H9 (cell line): ENCODE data around the gene TOMM40L. TPM values are rescaled to one million over a fixed set of nuclear protein-coding genes. Genes with fewer than 3 reads are reported as not detected.

Experiments used
- DNase-seq: peaks from one replicate; pipeline ENCODE4 v3.0.0-alpha.2; 2017
- H2AFZ ChIP-seq: one replicate; pipeline ENCODE4 v1.6.1; 2013; ENCODE audit warnings: mild to moderate bottlenecking, low read length, control low read depth, moderate library complexity
- H2AK5ac ChIP-seq: 2 replicates; pipeline ENCODE4 v1.6.1; 2013; ENCODE audit warnings: low read length, control low read depth, mixed read lengths; ENCODE audit not compliant: insufficient read length
- H2BK120ac ChIP-seq: one replicate; pipeline ENCODE4 v1.6.1; 2013; ENCODE audit warnings: low read depth, mild to moderate bottlenecking, low read length, control low read depth, inconsistent platforms; ENCODE audit not compliant: poor library complexity, severe bottlenecking
- H2BK12ac ChIP-seq: 2 replicates; pipeline ENCODE4 v1.6.1; 2013; ENCODE audit warnings: low read length, control low read depth, mixed read lengths, low read depth; ENCODE audit not compliant: insufficient read length
- H2BK15ac ChIP-seq: 2 replicates; pipeline ENCODE4 v1.6.1; 2013; ENCODE audit warnings: low read depth, low read length, control low read depth
- H2BK20ac ChIP-seq: one replicate; pipeline ENCODE4 v1.6.1; 2013; ENCODE audit warnings: low read depth, mild to moderate bottlenecking, low read length, control low read depth, inconsistent platforms; ENCODE audit not compliant: poor library complexity, severe bottlenecking
- H2BK5ac ChIP-seq: 2 replicates; pipeline ENCODE4 v1.6.1; 2013; ENCODE audit warnings: low read length, control low read depth, mixed read lengths; ENCODE audit not compliant: insufficient read length
- H3K14ac ChIP-seq: 2 replicates; pipeline ENCODE4 v1.6.1; 2013; ENCODE audit warnings: low read length, control low read depth; ENCODE audit not compliant: insufficient read depth
- H3K18ac ChIP-seq: 2 replicates; pipeline ENCODE4 v1.6.1; 2013; ENCODE audit warnings: low read depth, mild to moderate bottlenecking, mixed read lengths, low read length, control low read depth; ENCODE audit not compliant: insufficient read length
- H3K23ac ChIP-seq: 2 replicates; pipeline ENCODE4 v1.6.1; 2013; ENCODE audit warnings: low read length, control low read depth, mixed read lengths, low read depth; ENCODE audit not compliant: insufficient read length
- H3K23me2 ChIP-seq: 2 replicates; pipeline ENCODE4 v1.6.1; 2013; ENCODE audit warnings: low read depth, mild to moderate bottlenecking, mixed read lengths, low read length, control low read depth; ENCODE audit not compliant: insufficient read length, poor library complexity, severe bottlenecking
- H3K27ac ChIP-seq: 2 replicates; pipeline ENCODE4 v1.5.1; 2013; ENCODE audit warnings: low read length, control low read depth, mixed read lengths, low read depth; ENCODE audit not compliant: insufficient read length
- H3K27me3 ChIP-seq: 2 replicates; pipeline ENCODE4 v1.6.1; 2013; ENCODE audit warnings: low read length, control low read depth, inconsistent platforms; ENCODE audit not compliant: insufficient read depth
- H3K4ac ChIP-seq: 2 replicates; pipeline ENCODE4 v1.6.1; 2013; ENCODE audit warnings: low read depth, mild to moderate bottlenecking, control low read depth, inconsistent platforms, low read length, moderate library complexity
- H3K4me1 ChIP-seq: 2 replicates; pipeline ENCODE4 v1.6.1; 2013; ENCODE audit warnings: low read length, control low read depth, inconsistent platforms; ENCODE audit not compliant: insufficient read depth
- H3K4me2 ChIP-seq: 2 replicates; pipeline ENCODE4 v1.6.1; 2013; ENCODE audit warnings: low read length, control low read depth, mixed read lengths; ENCODE audit not compliant: insufficient read length, insufficient read depth
- H3K56ac ChIP-seq: 2 replicates; pipeline ENCODE4 v1.6.1; 2013; ENCODE audit warnings: low read depth, mild to moderate bottlenecking, mixed read lengths, low read length, control low read depth; ENCODE audit not compliant: insufficient read length
- H3K79me1 ChIP-seq: 2 replicates; pipeline ENCODE4 v1.6.1; 2013; ENCODE audit warnings: low read depth, mild to moderate bottlenecking, moderate library complexity, low read length, control low read depth, inconsistent platforms; ENCODE audit not compliant: insufficient read depth, poor library complexity, severe bottlenecking
- H3K79me2 ChIP-seq: 2 replicates; pipeline ENCODE4 v1.6.1; 2013; ENCODE audit warnings: low read length, control low read depth, inconsistent platforms; ENCODE audit not compliant: insufficient read depth
- H3K9ac ChIP-seq: 2 replicates; pipeline ENCODE4 v1.6.1; 2013; ENCODE audit warnings: low read length, control low read depth, mixed read lengths; ENCODE audit not compliant: insufficient read length; ENCODE audit errors: extremely low read depth
- H3K9me3 ChIP-seq: one replicate; pipeline ENCODE4 v1.6.1; 2013; ENCODE audit warnings: low read depth, low read length, inconsistent platforms; ENCODE audit not compliant: control insufficient read depth
- H3T11ph ChIP-seq: one replicate; pipeline ENCODE4 v1.6.1; 2013; ENCODE audit warnings: mild to moderate bottlenecking, low read length, control low read depth, inconsistent platforms
- H4K20me1 ChIP-seq: one replicate; pipeline ENCODE4 v1.6.1; 2013; ENCODE audit not compliant: control insufficient read depth, insufficient read length, insufficient read depth
- H4K5ac ChIP-seq: 2 replicates; pipeline ENCODE4 v1.6.1; 2013; ENCODE audit warnings: low read depth, mild to moderate bottlenecking, mixed read lengths, low read length, control low read depth; ENCODE audit not compliant: insufficient read length
- H4K8ac ChIP-seq: replicated peaks from 2 replicates; pipeline ENCODE4 v1.6.1; 2013; ENCODE audit warnings: low read length, control low read depth, mixed read lengths, low read depth; ENCODE audit not compliant: insufficient read length
- H4K91ac ChIP-seq: 2 replicates; pipeline ENCODE4 v1.6.1; 2013; ENCODE audit warnings: low read depth, mild to moderate bottlenecking, moderate library complexity, mixed read lengths, low read length, control low read depth; ENCODE audit not compliant: insufficient read length
- H3K27ac Mint-ChIP-seq, 3 experiments: 2 replicates in 2 of 3; 3 replicates in 1 of 3; pipeline ENCODE4 v1.8.0; 2020 to 2021; ENCODE audit warnings: mixed read lengths in 3 of 3, mild to moderate bottlenecking in 1 of 3, moderate library complexity in 1 of 3
- H3K27me3 Mint-ChIP-seq: 2 replicates; pipeline ENCODE4 v1.8.0; 2021; ENCODE audit warnings: low read depth, mild to moderate bottlenecking, moderate library complexity, mixed read lengths
- H3K36me3 Mint-ChIP-seq, 3 experiments: 2 replicates in 2 of 3; 3 replicates in 1 of 3; pipeline ENCODE4 v1.8.0; 2020 to 2021; ENCODE audit warnings: low read depth in 3 of 3, mixed read lengths in 3 of 3; ENCODE audit not compliant: insufficient read depth in 1 of 3
- H3K4me1 Mint-ChIP-seq, 2 experiments: 2 replicates each; pipeline ENCODE4 v1.8.0; 2020; ENCODE audit warnings: mixed read lengths in 2 of 2
- H3K4me3 Mint-ChIP-seq, 2 experiments: 2 replicates in 1 of 2; 3 replicates in 1 of 2; pipeline ENCODE4 v1.8.0; 2020 to 2021; ENCODE audit warnings: mild to moderate bottlenecking in 2 of 2, mixed read lengths in 2 of 2, moderate library complexity in 1 of 2
- H3K9me3 Mint-ChIP-seq, 2 experiments: 2 replicates in 1 of 2; 3 replicates in 1 of 2; pipeline ENCODE4 v1.8.0; 2020; ENCODE audit warnings: mild to moderate bottlenecking in 2 of 2, mixed read lengths in 2 of 2, moderate library complexity in 1 of 2
- WGBS: extraction: QIAGEN DNeasy Blood & Tissue Kit; methylation state at CpG from one replicate; pipeline ENCODE4 v1.1.7; 2013; ENCODE audit warnings: missing lambda C conversion rate, low lambda C conversion rate, mixed read lengths; ENCODE audit not compliant: insufficient read length; ENCODE audit errors: extremely low coverage; 5-methylcytosine and 5-hydroxymethylcytosine counted together
- total RNA-seq: library from RNA; stranded (reverse); gene quantifications from 2 replicates; pipeline ENCODE4 v1.2.1, GENCODE V29; 2021
- TF ChIP-seq, protein P1 (sequence below): fragments of 200-600 bp; sonication (generic); conservative IDR thresholded peaks from 3 replicates; pipeline ENCODE4 v1.8.0; 2021; ENCODE audit warnings: antibody characterized with exemption, mild to moderate bottlenecking

The TOMM40L gene
- total RNA-seq, 1 experiment from 2014 or later: 13.5 TPM

- H3K27ac Mint-ChIP-seq: no peak overlapping the region
- no peaks in the 10 kb centered on the region; the same call in 1 of the 2 replicates for H3K4me1 ChIP-seq
- H3K18ac ChIP-seq: no peak overlapping the region
- WGBS: no CpG with 5 or more reads among the region's 3 CpGs
- no peak for DNase-seq
- H3K9me3 Mint-ChIP-seq: no peaks in the 10 kb centered on the region
- H2BK5ac ChIP-seq: no peak overlapping the region
- H3K79me2 ChIP-seq: no peaks in the 10 kb centered on the region
- no peak overlapping the region for H3K56ac ChIP-seq
- H3K9me3 ChIP-seq: no peaks in the 10 kb centered on the region
- H2BK120ac ChIP-seq: no peak overlapping the region
- peaks cover 6% of the 10 kb centered on the region for H3K23me2 ChIP-seq
- no peak overlapping the region for H2AFZ ChIP-seq
- no peaks in the 10 kb centered on the region for H4K20me1 ChIP-seq
- no peak overlapping the region for H2BK15ac ChIP-seq
- TF ChIP-seq, protein P1, sequence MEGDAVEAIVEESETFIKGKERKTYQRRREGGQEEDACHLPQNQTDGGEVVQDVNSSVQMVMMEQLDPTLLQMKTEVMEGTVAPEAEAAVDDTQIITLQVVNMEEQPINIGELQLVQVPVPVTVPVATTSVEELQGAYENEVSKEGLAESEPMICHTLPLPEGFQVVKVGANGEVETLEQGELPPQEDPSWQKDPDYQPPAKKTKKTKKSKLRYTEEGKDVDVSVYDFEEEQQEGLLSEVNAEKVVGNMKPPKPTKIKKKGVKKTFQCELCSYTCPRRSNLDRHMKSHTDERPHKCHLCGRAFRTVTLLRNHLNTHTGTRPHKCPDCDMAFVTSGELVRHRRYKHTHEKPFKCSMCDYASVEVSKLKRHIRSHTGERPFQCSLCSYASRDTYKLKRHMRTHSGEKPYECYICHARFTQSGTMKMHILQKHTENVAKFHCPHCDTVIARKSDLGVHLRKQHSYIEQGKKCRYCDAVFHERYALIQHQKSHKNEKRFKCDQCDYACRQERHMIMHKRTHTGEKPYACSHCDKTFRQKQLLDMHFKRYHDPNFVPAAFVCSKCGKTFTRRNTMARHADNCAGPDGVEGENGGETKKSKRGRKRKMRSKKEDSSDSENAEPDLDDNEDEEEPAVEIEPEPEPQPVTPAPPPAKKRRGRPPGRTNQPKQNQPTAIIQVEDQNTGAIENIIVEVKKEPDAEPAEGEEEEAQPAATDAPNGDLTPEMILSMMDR: no peak
- H4K5ac ChIP-seq: no peak overlapping the region
- no peaks in the 10 kb centered on the region for H3K79me1 ChIP-seq
- H3K4me2 ChIP-seq: no peak overlapping the region
- H3K9ac ChIP-seq: no peak overlapping the region
- H4K8ac ChIP-seq: no peak overlapping the region
- H3K4me3 Mint-ChIP-seq: no peak overlapping the region
- peaks cover 5% of the 10 kb centered on the region for H3K27me3 Mint-ChIP-seq
- H3K4me1 Mint-ChIP-seq: peaks cover 21 to 22% of the 10 kb centered on the region in 2 experiments
- no peak overlapping the region for H3T11ph ChIP-seq
- no peak overlapping the region for H2BK12ac ChIP-seq
- H3K27ac ChIP-seq: no peak overlapping the region
- peaks cover 2 to 15% (median 11%) of the 10 kb centered on the region in 3 experiments; a peak in 6 of 7 replicates for H3K36me3 Mint-ChIP-seq
- H3K14ac ChIP-seq: no peak overlapping the region
- no peak overlapping the region for H3K23ac ChIP-seq
- H3K27me3 ChIP-seq: no peaks in the 10 kb centered on the region
- H2BK20ac ChIP-seq: no peak overlapping the region
- no peak overlapping the region for H3K4ac ChIP-seq
- H4K91ac ChIP-seq: no peak overlapping the region
- H2AK5ac ChIP-seq: no peak overlapping the region
These were observed 46.2 kb upstream of the TOMM40L start for GRCh38 chr1:161179698-161180097.
